ENCODE results near the gene CPNE5.

Gene CPNE5

GRCh38 chr6:36805917-36806316, 33.3 kb downstream of the CPNE5 start:
- H3K27ac ChIP-seq (ENCODE audit: poor library complexity, severe bottlenecking) = no peak overlapping the region
- H3K27me3 ChIP-seq (ENCODE audit: insufficient read depth, poor library complexity, severe bottlenecking) = no peaks in the 10 kb centered on the region
- no peaks in the 10 kb centered on the region for H3K4me1 ChIP-seq (ENCODE audit: insufficient read depth, poor library complexity, severe bottlenecking)
- ATAC-seq (ENCODE audit: low read depth) = no peak
- H3K4me3 ChIP-seq (ENCODE audit: severe bottlenecking) = no peak overlapping the region
- no peaks in the 10 kb centered on the region for H3K36me3 ChIP-seq (ENCODE audit: low read depth)
- no peak for TF ChIP-seq CTCF (IDR thresholded peaks at IDR 0.05; ENCODE audit: poor library complexity, severe bottlenecking)
- DNase-seq (ENCODE audit: low spot score) = no peak
- no peaks in the 10 kb centered on the region for H3K9me3 ChIP-seq (ENCODE audit: severe bottlenecking)

- TF ChIP-seq CTCF (IDR thresholded peaks at IDR 0.05; ENCODE audit: poor library complexity, severe bottlenecking) = no peak
- DNase-seq (ENCODE audit: low spot score) = no peak
- ATAC-seq (ENCODE audit: low read depth) = no peak
- Histone ChIP-seq H3K4me1 (ENCODE audit: insufficient read depth, poor library complexity, severe bottlenecking) (no peaks in the 10 kb centered on the region), H3K27ac (ENCODE audit: poor library complexity, severe bottlenecking) (no peak overlapping the region), H3K27me3 (ENCODE audit: insufficient read depth, poor library complexity, severe bottlenecking) (no peaks in the 10 kb centered on the region), H3K4me3 (ENCODE audit: severe bottlenecking) (no peak overlapping the region), H3K36me3 (ENCODE audit: low read depth) (no peaks in the 10 kb centered on the region), H3K9me3 (ENCODE audit: severe bottlenecking) (no peaks in the 10 kb centered on the region)
These were observed 34.0 kb downstream of the CPNE5 start for GRCh38 chr6:36805096-36805797.

GRCh38 chr6:36804563-36804962, 34.7 kb downstream of the CPNE5 start:
- ATAC-seq (ENCODE audit: low read depth) (no peak), DNase-seq (ENCODE audit: low spot score) (no peak)
- Histone ChIP-seq H3K9me3 (ENCODE audit: severe bottlenecking) (no peaks in the 10 kb centered on the region), H3K36me3 (ENCODE audit: low read depth) (no peaks in the 10 kb centered on the region), H3K4me3 (ENCODE audit: severe bottlenecking) (no peak overlapping the region), H3K27ac (ENCODE audit: poor library complexity, severe bottlenecking) (no peak overlapping the region), H3K27me3 (ENCODE audit: insufficient read depth, poor library complexity, severe bottlenecking) (no peaks in the 10 kb centered on the region), H3K4me1 (ENCODE audit: insufficient read depth, poor library complexity, severe bottlenecking) (no peaks in the 10 kb centered on the region)
- no peak for TF ChIP-seq CTCF (IDR thresholded peaks at IDR 0.05; ENCODE audit: poor library complexity, severe bottlenecking)

- no peak for ATAC-seq (ENCODE audit: low read depth)
- no peaks in the 10 kb centered on the region for H3K36me3 ChIP-seq (ENCODE audit: low read depth)
- H3K27ac ChIP-seq (ENCODE audit: poor library complexity, severe bottlenecking) = no peak overlapping the region
- no peaks in the 10 kb centered on the region for H3K4me1 ChIP-seq (ENCODE audit: insufficient read depth, poor library complexity, severe bottlenecking)
- no peak overlapping the region for H3K4me3 ChIP-seq (ENCODE audit: severe bottlenecking)
- no peaks in the 10 kb centered on the region for H3K27me3 ChIP-seq (ENCODE audit: insufficient read depth, poor library complexity, severe bottlenecking)
- no peak for DNase-seq (ENCODE audit: low spot score)
- TF ChIP-seq CTCF (IDR thresholded peaks at IDR 0.05; ENCODE audit: poor library complexity, severe bottlenecking) = no peak
- no peaks in the 10 kb centered on the region for H3K9me3 ChIP-seq (ENCODE audit: severe bottlenecking)
These were observed 35.3 kb downstream of the CPNE5 start for GRCh38 chr6:36803908-36804307.

- Histone ChIP-seq H3K27ac (ENCODE audit: poor library complexity, severe bottlenecking) (no peak overlapping the region), H3K9me3 (ENCODE audit: severe bottlenecking) (no peaks in the 10 kb centered on the region), H3K4me1 (ENCODE audit: insufficient read depth, poor library complexity, severe bottlenecking) (no peaks in the 10 kb centered on the region), H3K36me3 (ENCODE audit: low read depth) (no peaks in the 10 kb centered on the region), H3K4me3 (ENCODE audit: severe bottlenecking) (no peak overlapping the region), H3K27me3 (ENCODE audit: insufficient read depth, poor library complexity, severe bottlenecking) (no peaks in the 10 kb centered on the region)
- ATAC-seq (ENCODE audit: low read depth) (no peak), DNase-seq (ENCODE audit: low spot score) (no peak)
- no peak for TF ChIP-seq CTCF (IDR thresholded peaks at IDR 0.05; ENCODE audit: poor library complexity, severe bottlenecking)
These were observed 35.8 kb downstream of the CPNE5 start for GRCh38 chr6:36803482-36803881.

Data from RWPE2 (cell line).